Osteoblast (primary cell): Measurements from ENCODE around the gene ARHGAP10. TPM values are rescaled to one million over a fixed set of nuclear protein-coding genes. Genes with fewer than 3 reads are reported as not detected.

Source experiments
- DNase-seq: peaks from one replicate; pipeline ENCODE4 v3.0.0; 2011; ENCODE audit warnings: low spot score, mixed read lengths; ENCODE audit not compliant: insufficient read length; ENCODE audit errors: missing footprints
- H2AFZ ChIP-seq: 2 replicates; pipeline ENCODE4 v1.6.0; 2011; ENCODE audit warnings: mild to moderate bottlenecking, low read length
- H3K27ac ChIP-seq: 2 replicates; pipeline ENCODE4 v1.5.1; 2011; ENCODE audit warnings: mild to moderate bottlenecking, low read depth, low read length, moderate library complexity
- H3K27me3 ChIP-seq: 2 replicates; pipeline ENCODE4 v1.6.0; 2012; ENCODE audit warnings: mild to moderate bottlenecking, control low read depth, inconsistent platforms, low read length, moderate library complexity; ENCODE audit not compliant: insufficient read depth
- H3K36me3 ChIP-seq: 2 replicates; pipeline ENCODE4 v1.5.1; 2011; ENCODE audit warnings: mild to moderate bottlenecking, low read length, control low read depth, moderate library complexity; ENCODE audit not compliant: insufficient read depth
- H3K4me1 ChIP-seq: 2 replicates; pipeline ENCODE4 v1.5.1; 2011; ENCODE audit warnings: mild to moderate bottlenecking, low read length, control low read depth, moderate library complexity; ENCODE audit not compliant: insufficient read depth
- H3K4me2 ChIP-seq: 2 replicates; pipeline ENCODE4 v1.6.0; 2011; ENCODE audit warnings: mild to moderate bottlenecking, low read length; ENCODE audit not compliant: insufficient read depth
- H3K4me3 ChIP-seq: fragments of 200-600 bp; sonication (generic); 3 replicates; pipeline ENCODE4 v1.5.1; 2012; ENCODE audit warnings: mild to moderate bottlenecking, low read length, inconsistent platforms; ENCODE audit not compliant: insufficient read depth
- H3K79me2 ChIP-seq: 2 replicates; pipeline ENCODE4 v1.6.0; 2012; ENCODE audit warnings: mild to moderate bottlenecking, low read length, control low read depth, inconsistent platforms; ENCODE audit not compliant: insufficient read depth
- H3K9me3 ChIP-seq: 2 replicates; pipeline ENCODE4 v1.5.1; 2011; ENCODE audit warnings: low read depth, low read length, control low read depth
- H4K20me1 ChIP-seq: 2 replicates; pipeline ENCODE4 v1.6.0; 2012; ENCODE audit warnings: mild to moderate bottlenecking, low read length, control low read depth; ENCODE audit not compliant: insufficient read depth
- total RNA-seq: library from RNA; depleted of rRNA; stranded (reverse); fragments of >200 nt; gene quantifications from 2 replicates; pipeline ENCODE4 v1.2.3, GENCODE V29; 2012
- TF ChIP-seq, protein P1 (sequence below): IDR thresholded peaks from 2 replicates; pipeline ENCODE4 v1.5.1; 2011; ENCODE audit warnings: mild to moderate bottlenecking, low read depth, low read length, moderate library complexity; ENCODE audit errors: extremely low read depth

The ARHGAP10 gene
- total RNA-seq, 1 donor = 31.5 TPM

DNA sequence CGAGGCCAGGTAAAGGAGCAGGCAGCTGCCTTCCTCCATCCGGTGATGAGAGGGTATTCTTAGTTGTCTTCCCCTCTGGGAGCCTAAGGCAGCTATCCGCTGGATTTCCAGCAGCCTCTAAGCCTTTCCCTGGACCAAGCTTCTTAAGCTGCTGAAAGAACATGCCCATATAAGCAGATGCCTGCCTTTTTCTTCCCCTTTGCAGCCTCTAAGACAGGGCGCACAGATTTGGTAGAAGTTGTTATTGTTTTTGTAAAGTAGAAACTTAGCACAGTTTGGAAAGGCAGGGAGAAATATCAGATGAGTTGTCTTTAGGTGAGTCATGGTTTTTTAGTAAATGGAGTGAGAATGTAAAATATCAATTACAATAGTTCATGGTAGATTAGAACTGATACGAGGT, 210.8 kb downstream of the ARHGAP10 start:
- no peak overlapping the region for H3K4me2 ChIP-seq
- TF ChIP-seq, protein P1, sequence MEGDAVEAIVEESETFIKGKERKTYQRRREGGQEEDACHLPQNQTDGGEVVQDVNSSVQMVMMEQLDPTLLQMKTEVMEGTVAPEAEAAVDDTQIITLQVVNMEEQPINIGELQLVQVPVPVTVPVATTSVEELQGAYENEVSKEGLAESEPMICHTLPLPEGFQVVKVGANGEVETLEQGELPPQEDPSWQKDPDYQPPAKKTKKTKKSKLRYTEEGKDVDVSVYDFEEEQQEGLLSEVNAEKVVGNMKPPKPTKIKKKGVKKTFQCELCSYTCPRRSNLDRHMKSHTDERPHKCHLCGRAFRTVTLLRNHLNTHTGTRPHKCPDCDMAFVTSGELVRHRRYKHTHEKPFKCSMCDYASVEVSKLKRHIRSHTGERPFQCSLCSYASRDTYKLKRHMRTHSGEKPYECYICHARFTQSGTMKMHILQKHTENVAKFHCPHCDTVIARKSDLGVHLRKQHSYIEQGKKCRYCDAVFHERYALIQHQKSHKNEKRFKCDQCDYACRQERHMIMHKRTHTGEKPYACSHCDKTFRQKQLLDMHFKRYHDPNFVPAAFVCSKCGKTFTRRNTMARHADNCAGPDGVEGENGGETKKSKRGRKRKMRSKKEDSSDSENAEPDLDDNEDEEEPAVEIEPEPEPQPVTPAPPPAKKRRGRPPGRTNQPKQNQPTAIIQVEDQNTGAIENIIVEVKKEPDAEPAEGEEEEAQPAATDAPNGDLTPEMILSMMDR = no peak
- no peak for DNase-seq
- peaks cover 7% of the 10 kb centered on the region for H3K36me3 ChIP-seq
- no peak overlapping the region for H2AFZ ChIP-seq
- H3K4me3 ChIP-seq = no peak overlapping the region
- H3K9me3 ChIP-seq = no peaks in the 10 kb centered on the region
- no peaks in the 10 kb centered on the region for H3K27me3 ChIP-seq
- H3K4me1 ChIP-seq = peaks cover 6% of the 10 kb centered on the region
- no peaks in the 10 kb centered on the region for H4K20me1 ChIP-seq
- H3K27ac ChIP-seq = no peak overlapping the region
- no peaks in the 10 kb centered on the region for H3K79me2 ChIP-seq

DNA sequence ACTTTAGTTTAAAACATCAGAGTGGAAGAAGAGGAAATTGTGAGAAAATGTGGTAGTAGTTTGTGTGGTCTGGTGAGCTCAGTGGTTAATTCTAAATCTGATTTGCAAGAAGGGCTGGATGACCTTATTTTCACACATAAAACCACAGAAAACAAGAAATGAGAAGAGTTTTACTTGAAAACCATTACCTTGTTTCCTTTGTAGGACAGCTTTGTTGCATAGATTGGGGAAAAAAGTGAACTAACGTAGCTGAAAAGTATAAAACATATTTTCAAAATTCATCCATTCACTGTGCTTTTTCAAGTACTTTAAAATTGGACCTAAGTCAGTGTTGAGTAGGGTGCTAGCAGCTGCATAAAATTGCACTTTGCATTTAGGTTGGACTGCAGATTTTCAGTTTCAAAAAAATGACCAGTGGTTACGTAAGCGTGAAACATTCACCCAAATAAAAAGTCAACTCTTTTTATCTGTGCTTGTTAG, 211.3 kb downstream of the ARHGAP10 start:
- TF ChIP-seq, protein P1 = no peak
- H3K79me2 ChIP-seq = no peaks in the 10 kb centered on the region
- H3K36me3 ChIP-seq = peaks cover 7% of the 10 kb centered on the region
- H3K27ac ChIP-seq = no peak overlapping the region
- H3K4me1 ChIP-seq = peaks cover 6% of the 10 kb centered on the region
- no peak overlapping the region for H3K4me2 ChIP-seq
- DNase-seq = no peak
- H2AFZ ChIP-seq = no peak overlapping the region
- H3K4me3 ChIP-seq = no peak overlapping the region
- no peaks in the 10 kb centered on the region for H3K27me3 ChIP-seq
- H4K20me1 ChIP-seq = no peaks in the 10 kb centered on the region
- H3K9me3 ChIP-seq = no peaks in the 10 kb centered on the region

DNA sequence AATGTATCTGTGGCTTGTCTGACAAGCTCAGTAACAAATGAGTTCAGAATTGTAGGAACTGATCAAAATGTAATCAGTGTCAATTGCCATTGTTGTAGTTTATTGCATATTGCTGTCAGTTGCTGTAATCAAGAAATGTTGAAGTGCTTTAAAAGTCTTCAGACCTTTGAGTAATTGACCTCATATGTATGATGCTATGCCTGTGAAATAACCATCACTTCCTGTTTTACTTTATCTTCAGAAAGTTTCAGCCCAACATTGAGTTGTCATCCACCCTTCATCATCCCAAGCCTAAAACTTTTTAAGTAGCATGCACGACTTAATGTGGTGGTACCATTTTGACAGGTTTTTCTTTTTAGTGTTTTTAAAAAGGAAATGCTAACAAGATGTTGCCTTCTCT, 212.4 kb downstream of the ARHGAP10 start:
- peaks cover 6% of the 10 kb centered on the region for H3K4me1 ChIP-seq
- TF ChIP-seq, protein P1 = no peak
- no peak overlapping the region for H3K4me3 ChIP-seq
- no peak for DNase-seq
- no peaks in the 10 kb centered on the region for H3K9me3 ChIP-seq
- H2AFZ ChIP-seq = no peak overlapping the region
- no peak overlapping the region for H3K27ac ChIP-seq
- no peaks in the 10 kb centered on the region for H3K27me3 ChIP-seq
- H3K36me3 ChIP-seq = peaks cover 7% of the 10 kb centered on the region
- no peaks in the 10 kb centered on the region for H4K20me1 ChIP-seq
- no peak overlapping the region for H3K4me2 ChIP-seq
- H3K79me2 ChIP-seq = no peaks in the 10 kb centered on the region

DNA sequence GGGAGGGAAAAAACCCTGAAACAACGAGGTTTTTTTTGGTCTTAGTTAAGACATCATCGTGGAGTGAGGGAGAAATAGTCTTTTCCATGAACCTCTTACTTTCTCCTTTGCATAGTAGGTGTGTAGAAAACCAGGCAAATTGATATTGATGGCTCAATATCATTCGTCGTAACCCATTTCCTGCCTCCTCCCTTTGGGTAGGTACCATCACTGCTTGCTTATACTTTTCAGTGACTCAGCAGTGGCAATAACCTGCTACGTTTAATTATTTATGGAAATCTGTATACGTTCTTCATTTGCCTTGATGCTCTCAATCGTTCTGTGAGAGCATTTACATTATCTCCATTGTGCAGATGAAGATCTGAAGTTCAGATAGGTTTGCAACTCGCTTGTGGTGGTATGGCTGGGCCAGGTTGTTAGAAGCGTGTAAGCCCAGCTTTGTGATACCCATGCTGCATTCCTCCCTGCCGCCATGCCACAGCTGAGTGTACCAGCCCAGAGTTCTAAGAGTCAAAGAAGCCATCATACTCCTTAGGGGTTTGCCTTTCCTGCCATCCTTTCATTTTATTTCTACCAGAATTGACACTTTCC, 212.9 kb downstream of the ARHGAP10 start:
- no peak overlapping the region for H3K4me2 ChIP-seq
- no peaks in the 10 kb centered on the region for H3K9me3 ChIP-seq
- TF ChIP-seq, protein P1 = no peak
- peaks cover 6% of the 10 kb centered on the region for H3K4me1 ChIP-seq
- H3K79me2 ChIP-seq = no peaks in the 10 kb centered on the region
- H2AFZ ChIP-seq = no peak overlapping the region
- H3K4me3 ChIP-seq = no peak overlapping the region
- H3K27me3 ChIP-seq = no peaks in the 10 kb centered on the region
- H3K36me3 ChIP-seq = peaks cover 7% of the 10 kb centered on the region
- no peaks in the 10 kb centered on the region for H4K20me1 ChIP-seq
- H3K27ac ChIP-seq = no peak overlapping the region
- DNase-seq = no peak
